Neutrophil (primary cell): ENCODE results near the gene MON2.

Experiments
- H3K27ac ChIP-seq: fragments of 200-600 bp; sonication (generic); 2 replicates; pipeline ENCODE4 v1.5.1; 2016; ENCODE audit warnings: mild to moderate bottlenecking, moderate library complexity
- H3K27me3 ChIP-seq: fragments of 200-600 bp; sonication (generic); 2 replicates; pipeline ENCODE4 v1.6.0; 2016; ENCODE audit warnings: mild to moderate bottlenecking
- H3K36me3 ChIP-seq: fragments of 200-600 bp; sonication (generic); 2 replicates; pipeline ENCODE4 v1.5.1; 2017
- H3K4me1 ChIP-seq, 2 experiments: fragments of 200-600 bp in 1 of 2; sonication (generic) in 1 of 2; 1 replicate in 1 of 2; 2 replicates in 1 of 2; pipeline versions ENCODE4 v1.5.1 to v1.6.1; 2013 to 2016; ENCODE audit warnings: low read depth in 1 of 2, low read length in 1 of 2, mild to moderate bottlenecking in 1 of 2, moderate library complexity in 1 of 2; ENCODE audit not compliant: control insufficient read depth in 1 of 2, insufficient read depth in 1 of 2
- H3K4me3 ChIP-seq, 2 experiments: fragments of 200-600 bp in 1 of 2; sonication (generic) in 1 of 2; 1 replicate in 1 of 2; 2 replicates in 1 of 2; pipeline ENCODE4 v1.5.1; 2013 to 2016; ENCODE audit warnings: low read depth in 1 of 2, low read length in 1 of 2, mild to moderate bottlenecking in 1 of 2, moderate library complexity in 1 of 2
- H3K9me3 ChIP-seq: fragments of 200-600 bp; sonication (generic); 2 replicates; pipeline ENCODE4 v1.5.1; 2016
- CTCF ChIP-seq: fragments of 200-600 bp; sonication (generic); IDR thresholded peaks from 2 replicates; pipeline ENCODE4 v1.5.1; 2016; ENCODE audit warnings: antibody characterized with exemption

MON2 gene

DNA sequence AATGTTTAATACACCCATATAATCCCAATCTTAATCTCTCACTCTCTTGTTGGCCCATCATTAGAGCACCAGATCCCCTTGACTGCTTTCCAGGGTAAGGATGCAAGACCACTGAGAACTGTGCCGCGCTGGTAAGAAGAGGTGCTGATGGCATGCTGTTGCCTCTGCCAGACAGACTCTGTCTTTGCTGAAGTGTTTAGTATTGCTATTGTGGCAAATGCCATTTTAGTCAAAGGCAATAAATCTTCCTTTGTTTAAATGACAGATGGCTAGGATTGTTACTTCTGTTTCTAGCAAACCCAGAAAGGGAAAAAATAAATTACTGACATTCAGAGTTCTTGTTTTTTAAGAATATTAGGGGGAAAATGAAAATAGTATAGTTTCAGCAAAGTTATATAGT lies 152.3 kb downstream of the MON2 start:
- H3K4me3 ChIP-seq, result no peak overlapping the region
- TF ChIP-seq CTCF, result no peak
- no peaks in the 10 kb centered on the region for H3K9me3 ChIP-seq
- no peak overlapping the region for H3K27ac ChIP-seq
- H3K4me1 ChIP-seq, result no peaks in the 10 kb centered on the region
- no peaks in the 10 kb centered on the region for H3K36me3 ChIP-seq
- peaks cover 3% of the 10 kb centered on the region for H3K27me3 ChIP-seq

DNA sequence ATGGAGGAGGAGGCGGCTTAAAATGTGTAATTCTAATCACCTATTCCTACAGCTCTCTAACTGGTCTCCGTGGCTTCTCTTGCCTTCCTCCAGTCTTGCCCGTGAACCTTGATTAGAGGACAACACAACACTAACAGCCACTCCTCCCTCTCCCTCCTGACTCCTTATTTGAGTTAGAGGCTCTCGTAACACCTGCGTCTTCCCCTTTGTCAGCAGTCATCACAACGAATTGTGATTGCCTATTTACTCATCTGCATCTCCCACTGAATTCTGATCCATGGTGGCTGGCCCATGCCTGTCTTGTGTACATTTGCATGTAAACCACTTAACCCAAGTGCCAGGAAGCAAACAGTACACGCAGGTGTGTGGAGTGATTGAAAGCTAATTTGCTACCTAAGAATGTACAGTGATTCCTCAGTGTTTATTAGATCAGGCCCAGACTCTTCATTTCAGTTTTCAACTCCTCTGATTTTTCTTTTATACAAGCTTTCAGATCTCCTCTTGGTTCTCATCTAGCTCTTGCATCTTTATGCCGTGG lies 154.5 kb downstream of the MON2 start:
- no peak overlapping the region for H3K27ac ChIP-seq
- TF ChIP-seq CTCF, result no peak
- peaks cover 3% of the 10 kb centered on the region for H3K27me3 ChIP-seq
- no peaks in the 10 kb centered on the region for H3K36me3 ChIP-seq
- peaks cover 6 to 13% of the 10 kb centered on the region in 2 experiments for H3K4me1 ChIP-seq
- no peaks in the 10 kb centered on the region for H3K9me3 ChIP-seq
- no peak overlapping the region for H3K4me3 ChIP-seq

GRCh38 chr12:62622177-62622576 lies 155.6 kb downstream of the MON2 start:
- TF ChIP-seq CTCF, result no peak
- Histone ChIP-seq H3K9me3 (no peaks in the 10 kb centered on the region), H3K4me3 (no peak overlapping the region), H3K27ac (no peak overlapping the region), H3K4me1 (peaks cover 6 to 13% of the 10 kb centered on the region in 2 experiments), H3K36me3 (no peaks in the 10 kb centered on the region), H3K27me3 (peaks cover 3% of the 10 kb centered on the region)

DNA sequence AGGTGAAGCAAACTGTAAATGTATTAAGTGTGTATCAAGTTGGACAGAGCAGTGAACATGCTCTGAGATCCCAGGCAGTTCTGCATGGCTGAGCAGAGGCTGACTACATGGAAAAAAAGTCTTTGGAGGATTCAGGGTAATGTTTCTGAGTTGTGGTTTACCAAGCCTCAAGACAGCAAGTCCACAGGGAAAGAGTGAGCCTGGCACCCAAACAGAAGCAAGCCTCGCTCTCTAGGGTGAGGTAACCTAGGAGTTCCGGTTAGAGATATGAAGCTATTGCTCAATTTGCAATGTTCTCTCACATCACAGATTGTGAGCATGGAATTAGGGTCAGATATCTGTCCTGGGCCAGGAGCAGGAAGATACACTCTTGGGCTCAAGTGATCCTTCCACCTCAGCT lies 158.6 kb downstream of the MON2 start:
- no peak for TF ChIP-seq CTCF
- Histone ChIP-seq H3K4me1 (peaks cover 6 to 13% of the 10 kb centered on the region in 2 experiments), H3K27me3 (peaks cover 23% of the 10 kb centered on the region), H3K36me3 (no peaks in the 10 kb centered on the region), H3K9me3 (no peaks in the 10 kb centered on the region), H3K27ac (no peak overlapping the region), H3K4me3 (no peak overlapping the region)

DNA sequence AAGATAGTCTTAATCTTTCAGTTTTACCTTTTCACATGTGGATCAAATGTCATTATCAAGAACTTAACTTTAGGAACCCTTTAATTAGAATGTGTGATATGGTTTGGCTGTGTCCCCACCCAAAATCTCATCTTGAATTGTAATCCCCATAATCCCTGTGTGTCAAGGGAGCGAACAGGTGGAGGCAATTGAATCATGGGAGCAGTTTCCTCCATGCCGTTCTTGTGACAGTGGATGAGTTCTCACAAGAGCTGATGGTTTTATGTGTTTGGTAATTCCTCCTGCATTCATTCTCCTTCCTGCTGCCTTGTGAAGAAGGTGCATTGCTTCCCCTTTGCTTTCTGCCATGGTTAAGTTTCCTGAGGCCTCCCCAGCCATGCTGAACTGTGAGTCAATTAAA lies 160.6 kb downstream of the MON2 start:
- H3K4me3 ChIP-seq, result no peak overlapping the region
- no peaks in the 10 kb centered on the region for H3K9me3 ChIP-seq
- TF ChIP-seq CTCF, result no peak
- peaks cover 40% of the 10 kb centered on the region for H3K27me3 ChIP-seq
- no peaks in the 10 kb centered on the region for H3K36me3 ChIP-seq
- H3K4me1 ChIP-seq, result peaks cover 14 to 22% of the 10 kb centered on the region in 2 experiments
- H3K27ac ChIP-seq, result no peak overlapping the region

DNA sequence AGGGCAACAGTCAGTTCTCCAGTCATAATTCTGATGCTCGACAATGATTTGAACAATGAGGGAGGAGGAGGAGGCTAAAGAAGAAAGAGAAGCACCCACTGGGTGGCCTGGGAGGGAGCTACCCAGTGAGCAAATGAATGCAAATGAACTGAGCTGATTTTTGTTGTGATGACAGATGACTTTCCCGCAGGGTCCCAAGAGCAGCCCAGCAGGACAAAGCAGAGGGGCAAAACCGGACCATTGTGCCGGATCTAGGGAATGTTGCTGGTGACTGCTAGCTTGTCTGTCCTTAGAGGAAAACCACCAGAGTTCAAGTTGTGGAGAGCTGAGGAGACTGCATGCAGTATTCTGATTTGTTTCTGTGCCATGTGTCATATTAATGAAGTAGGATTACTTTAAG lies 162.8 kb downstream of the MON2 start:
- no peak overlapping the region for H3K4me3 ChIP-seq
- peaks cover 20 to 28% of the 10 kb centered on the region in 2 experiments for H3K4me1 ChIP-seq
- no peaks in the 10 kb centered on the region for H3K9me3 ChIP-seq
- peaks cover 62% of the 10 kb centered on the region for H3K27me3 ChIP-seq
- H3K27ac ChIP-seq, result no peak overlapping the region
- TF ChIP-seq CTCF, result no peak
- H3K36me3 ChIP-seq, result no peaks in the 10 kb centered on the region
